ENCODE data around the gene LTBP3. TPM values are rescaled to one million over a fixed set of nuclear protein-coding genes. Genes with fewer than 3 reads are reported as not detected.

LTBP3 gene
- total and polyA plus RNA-seq, 9 of the 15 experiments (the other 6 are each of a cell fraction or from before 2014, with no cell fraction given), result 0.06 to 20.5 (median 4.8) TPM

GRCh38 chr11:65500387-65501185, 57.6 kb downstream of the LTBP3 start (continued):
- TF ChIP-seq PBX2 (CRISPR knock-in tag; IDR thresholded peaks at IDR 0.05; ENCODE audit: low read depth) (no peak), PBX2 (tag; conservative IDR thresholded peaks at IDR 0.05; ENCODE audit: low read depth) (no peak), ZNF449 (CRISPR knock-in tag; IDR thresholded peaks at IDR 0.05) (no peak), THRB (CRISPR knock-in tag; conservative IDR thresholded peaks at IDR 0.05) (peak; percentile 99), ETS1 (conservative IDR thresholded peaks at IDR 0.05; ENCODE audit: control insufficient read depth, low read depth, low read length) (peak; percentile 77), ZNF696 (CRISPR knock-in tag; conservative IDR thresholded peaks at IDR 0.05) (no peak; the same call in none of the 2 replicates), RAD21 (CRISPR knock-in tag; conservative IDR thresholded peaks at IDR 0.05 in 1 of 2, IDR thresholded peaks at IDR 0.05 in 1 of 2) (0 out of 4 replicates have a peak, but pooled peaks of 1 of the 2 experiments have one; percentile 7), CBX2 (IDR thresholded peaks at IDR 0.05; ENCODE audit: insufficient read depth, low read length, poor library complexity, severe bottlenecking) (no peak), ZNF57 (CRISPR knock-in tag; IDR thresholded peaks at IDR 0.05) (peak; percentile 89), BCLAF1 (IDR thresholded peaks at IDR 0.05; ENCODE audit: borderline replicate concordance in 1 of 2, control insufficient read depth in 1 of 2, low read depth in 2 of 2, low read length in 1 of 2) (peak; percentile 86 to 95), HOMEZ (CRISPR knock-in tag; IDR thresholded peaks at IDR 0.05) (no peak)
